Astrocyte (in vitro differentiated cells and primary cell): ENCODE data around the gene CRACDL. TPM values are rescaled to one million over a fixed set of nuclear protein-coding genes. Genes with fewer than 3 reads are reported as not detected.
"Not testable (repeated sequence)": the region's sequence is repeated elsewhere in the genome, so short reads cannot be mapped to it uniquely, and the experiment has no call there.

Experiments used
- DNase-seq: peaks from one replicate; pipeline ENCODE4 v3.0.0-alpha.2; 2010; ENCODE audit warnings: low read depth
- FAIRE-seq: peaks from 2 replicates; lab custom pipeline; 2011; peaks lifted over from hg19 to GRCh38; lab: Jason Lieb, UNC
- H2AFZ ChIP-seq: 2 replicates; pipeline ENCODE4 v1.6.0; 2012; ENCODE audit warnings: low read depth, low read length, inconsistent platforms
- H3K27ac ChIP-seq: 2 replicates; pipeline ENCODE4 v1.5.1; 2011; ENCODE audit warnings: low read depth, low read length, inconsistent platforms
- H3K27me3 ChIP-seq: 2 replicates; pipeline ENCODE4 v1.6.0; 2011; ENCODE audit warnings: low read length, inconsistent platforms; ENCODE audit not compliant: insufficient read depth
- H3K36me3 ChIP-seq: 2 replicates; pipeline ENCODE4 v1.5.1; 2011; ENCODE audit warnings: low read length, inconsistent platforms; ENCODE audit not compliant: insufficient read depth
- H3K4me1 ChIP-seq: 2 replicates; pipeline ENCODE4 v1.5.1; 2011; ENCODE audit warnings: low read length, inconsistent platforms; ENCODE audit not compliant: insufficient read depth
- H3K4me2 ChIP-seq: 2 replicates; pipeline ENCODE4 v1.6.0; 2012; ENCODE audit warnings: low read length, inconsistent platforms
- H3K4me3 ChIP-seq: 2 replicates; pipeline ENCODE4 v1.5.1; 2011; ENCODE audit warnings: low read depth, mild to moderate bottlenecking, low read length, inconsistent platforms; ENCODE audit not compliant: insufficient read depth
- H3K79me2 ChIP-seq: 2 replicates; pipeline ENCODE4 v1.6.0; 2012; ENCODE audit warnings: mild to moderate bottlenecking, low read length, inconsistent platforms; ENCODE audit not compliant: insufficient read depth
- H3K9ac ChIP-seq: 2 replicates; pipeline ENCODE4 v1.6.0; 2012; ENCODE audit warnings: mild to moderate bottlenecking, low read length, inconsistent platforms
- H3K9me3 ChIP-seq: 2 replicates; pipeline ENCODE4 v1.5.1; 2012; ENCODE audit warnings: low read depth, mild to moderate bottlenecking, low read length, inconsistent platforms; ENCODE audit not compliant: insufficient read depth
- H4K20me1 ChIP-seq: 2 replicates; pipeline ENCODE4 v1.6.0; 2012; ENCODE audit warnings: low read length, inconsistent platforms; ENCODE audit not compliant: insufficient read depth
- H3K27ac Mint-ChIP-seq: one replicate; pipeline ENCODE4 v1.8.0; 2021; ENCODE audit warnings: mild to moderate bottlenecking, mixed read lengths; ENCODE audit not compliant: unreplicated experiment
- H3K27me3 Mint-ChIP-seq: one replicate; pipeline ENCODE4 v1.8.0; 2021; ENCODE audit warnings: low read depth, mixed read lengths; ENCODE audit not compliant: unreplicated experiment
- H3K36me3 Mint-ChIP-seq: one replicate; pipeline ENCODE4 v1.8.0; 2021; ENCODE audit warnings: low read depth, mixed read lengths; ENCODE audit not compliant: unreplicated experiment
- H3K4me1 Mint-ChIP-seq: one replicate; pipeline ENCODE4 v1.8.0; 2021; ENCODE audit warnings: low read depth, mixed read lengths; ENCODE audit not compliant: unreplicated experiment
- H3K4me3 Mint-ChIP-seq: one replicate; pipeline ENCODE4 v1.8.0; 2021; ENCODE audit warnings: mild to moderate bottlenecking, moderate library complexity, mixed read lengths; ENCODE audit not compliant: unreplicated experiment
- H3K9me3 Mint-ChIP-seq: one replicate; pipeline ENCODE4 v1.8.0; 2021; ENCODE audit warnings: mild to moderate bottlenecking, mixed read lengths; ENCODE audit not compliant: unreplicated experiment
- EZH2 ChIP-seq: IDR thresholded peaks from 2 replicates; pipeline ENCODE4 v1.6.1; 2012; ENCODE audit warnings: mild to moderate bottlenecking, low read length, inconsistent platforms; ENCODE audit not compliant: insufficient read depth
- total RNA-seq: library from RNA; stranded (reverse); gene quantifications from 2 replicates; pipeline ENCODE4 v1.2.1, GENCODE V29; 2021
- TF ChIP-seq, protein P1 (sequence below): IDR thresholded peaks from 2 replicates; pipeline ENCODE4 v1.5.1; 2011; ENCODE audit warnings: low read depth, mild to moderate bottlenecking, inconsistent platforms, low read length, moderate library complexity; ENCODE audit not compliant: insufficient read depth

The CRACDL gene
- total RNA-seq, 1 donor from 2014 or later, result 1.8 TPM

DNA sequence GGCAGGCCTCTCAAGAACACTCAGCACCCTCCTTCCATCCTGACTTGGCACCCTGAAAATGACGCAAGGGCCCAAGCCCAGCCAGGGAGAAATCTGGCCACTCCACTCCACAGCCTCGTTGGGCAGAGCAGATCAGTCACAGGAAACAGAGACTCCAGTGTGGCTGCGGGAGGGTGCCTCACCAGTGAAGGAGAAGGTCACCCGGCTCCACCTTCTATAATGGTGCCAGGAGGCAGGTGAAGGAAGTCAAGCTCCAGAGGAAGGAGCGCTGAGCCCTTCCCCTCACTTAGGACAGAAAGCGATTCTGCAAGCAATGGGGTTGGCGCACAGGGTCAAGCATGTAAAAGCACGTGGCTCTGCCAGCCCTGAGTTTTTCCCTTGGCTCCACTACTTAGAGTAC lies 35.3 kb downstream of the CRACDL start:
- no peak for DNase-seq
- Histone ChIP-seq H3K36me3 (no peaks in the 10 kb centered on the region), H3K27me3 (no peaks in the 10 kb centered on the region), H3K79me2 (no peaks in the 10 kb centered on the region), H4K20me1 (no peaks in the 10 kb centered on the region), H3K4me3 (no peak overlapping the region), H3K27ac (no peak overlapping the region), H2AFZ (no peak overlapping the region), H3K9ac (no peak overlapping the region), H3K9me3 (no peaks in the 10 kb centered on the region), H3K4me1 (no peaks in the 10 kb centered on the region), H3K4me2 (no peak overlapping the region)
- peaks cover 2% of the 10 kb centered on the region for H3K9me3 Mint-ChIP-seq
- TF ChIP-seq, protein P1, sequence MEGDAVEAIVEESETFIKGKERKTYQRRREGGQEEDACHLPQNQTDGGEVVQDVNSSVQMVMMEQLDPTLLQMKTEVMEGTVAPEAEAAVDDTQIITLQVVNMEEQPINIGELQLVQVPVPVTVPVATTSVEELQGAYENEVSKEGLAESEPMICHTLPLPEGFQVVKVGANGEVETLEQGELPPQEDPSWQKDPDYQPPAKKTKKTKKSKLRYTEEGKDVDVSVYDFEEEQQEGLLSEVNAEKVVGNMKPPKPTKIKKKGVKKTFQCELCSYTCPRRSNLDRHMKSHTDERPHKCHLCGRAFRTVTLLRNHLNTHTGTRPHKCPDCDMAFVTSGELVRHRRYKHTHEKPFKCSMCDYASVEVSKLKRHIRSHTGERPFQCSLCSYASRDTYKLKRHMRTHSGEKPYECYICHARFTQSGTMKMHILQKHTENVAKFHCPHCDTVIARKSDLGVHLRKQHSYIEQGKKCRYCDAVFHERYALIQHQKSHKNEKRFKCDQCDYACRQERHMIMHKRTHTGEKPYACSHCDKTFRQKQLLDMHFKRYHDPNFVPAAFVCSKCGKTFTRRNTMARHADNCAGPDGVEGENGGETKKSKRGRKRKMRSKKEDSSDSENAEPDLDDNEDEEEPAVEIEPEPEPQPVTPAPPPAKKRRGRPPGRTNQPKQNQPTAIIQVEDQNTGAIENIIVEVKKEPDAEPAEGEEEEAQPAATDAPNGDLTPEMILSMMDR, result no peak
- TF ChIP-seq EZH2, result no peak
- H3K36me3 Mint-ChIP-seq, result peaks cover 1% of the 10 kb centered on the region
- H3K4me3 Mint-ChIP-seq, result no peak overlapping the region
- no peak overlapping the region for H3K27ac Mint-ChIP-seq
- peaks cover 24% of the 10 kb centered on the region for H3K27me3 Mint-ChIP-seq
- FAIRE-seq, result no peak
- peaks cover 13% of the 10 kb centered on the region for H3K4me1 Mint-ChIP-seq

DNA sequence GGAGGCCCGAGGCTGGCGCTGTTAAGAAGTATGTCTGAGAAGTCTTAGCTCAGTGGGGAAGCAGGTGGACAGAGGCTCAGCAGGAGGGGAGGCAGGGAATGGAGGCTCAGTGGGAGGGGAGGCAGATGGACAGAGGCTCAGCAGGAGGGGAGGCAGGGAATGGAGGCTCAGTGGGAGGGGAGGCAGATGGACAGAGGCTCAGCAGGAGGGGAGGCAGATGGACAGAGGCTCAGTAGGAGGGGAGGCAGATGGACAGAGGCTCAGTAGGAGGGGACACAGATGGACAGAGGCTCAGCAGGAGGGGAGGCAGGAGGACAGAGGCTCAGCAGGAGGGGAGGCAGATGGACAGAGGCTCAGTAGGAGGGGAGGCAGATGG lies 36.3 kb downstream of the CRACDL start:
- H3K4me3 ChIP-seq, H3K4me1 ChIP-seq, H4K20me1 ChIP-seq, H3K27ac Mint-ChIP-seq, FAIRE-seq, H3K9ac ChIP-seq, H3K79me2 ChIP-seq, H3K36me3 ChIP-seq, DNase-seq, H3K9me3 ChIP-seq, H3K36me3 Mint-ChIP-seq, H3K4me3 Mint-ChIP-seq, H3K9me3 Mint-ChIP-seq, H3K27ac ChIP-seq, H3K27me3 ChIP-seq, H3K4me2 ChIP-seq, H2AFZ ChIP-seq: not testable (repeated sequence)
- Mint-ChIP-seq H3K27me3 (peaks cover 24% of the 10 kb centered on the region), H3K4me1 (peaks cover 13% of the 10 kb centered on the region)

DNA sequence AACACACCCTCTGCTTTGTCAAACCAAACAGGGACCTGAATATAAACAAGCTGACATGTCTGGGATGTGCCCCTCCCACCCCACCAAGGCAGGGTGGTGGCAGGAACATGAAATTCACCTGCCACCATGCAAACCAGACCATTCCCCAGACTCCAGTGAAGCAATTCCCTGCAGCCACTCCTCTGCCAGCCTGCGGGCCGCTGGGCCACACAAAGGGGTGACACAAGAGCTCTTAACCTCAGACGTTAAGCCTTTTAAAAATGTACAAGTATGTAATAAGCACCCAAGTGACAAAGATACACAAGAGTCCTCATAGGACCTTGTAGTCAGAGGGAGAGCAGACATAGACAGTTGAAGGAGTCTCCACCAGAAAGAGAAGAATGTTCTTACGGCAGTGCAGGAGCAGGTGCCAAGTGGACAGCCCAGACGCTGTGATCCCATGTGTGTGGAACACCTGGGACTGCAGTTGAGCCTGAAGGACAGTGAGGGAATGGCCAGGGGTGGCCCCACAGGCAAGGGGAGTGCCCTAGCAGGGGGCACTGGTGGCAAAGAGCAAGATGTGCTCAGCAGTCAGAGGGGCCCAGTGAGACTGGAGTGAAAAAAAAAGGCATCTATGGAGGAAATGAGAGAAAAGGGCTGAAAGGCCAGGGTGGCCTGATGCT lies 36.9 kb downstream of the CRACDL start:
- H3K4me2 ChIP-seq, result no peak overlapping the region
- no peak overlapping the region for H3K27ac Mint-ChIP-seq
- no peak overlapping the region for H3K27ac ChIP-seq
- FAIRE-seq (no peak), DNase-seq (no peak)
- no peaks in the 10 kb centered on the region for H3K36me3 ChIP-seq
- no peaks in the 10 kb centered on the region for H3K4me1 ChIP-seq
- no peaks in the 10 kb centered on the region for H3K27me3 ChIP-seq
- H3K4me1 Mint-ChIP-seq, result peaks cover 13% of the 10 kb centered on the region
- H3K9ac ChIP-seq, result no peak overlapping the region
- no peak overlapping the region for H2AFZ ChIP-seq
- H3K4me3 Mint-ChIP-seq, result no peak overlapping the region
- H3K27me3 Mint-ChIP-seq, result peaks cover 24% of the 10 kb centered on the region
- no peaks in the 10 kb centered on the region for H3K79me2 ChIP-seq
- peaks cover 2% of the 10 kb centered on the region for H3K9me3 Mint-ChIP-seq
- H3K36me3 Mint-ChIP-seq, result peaks cover 1% of the 10 kb centered on the region
- H3K4me3 ChIP-seq, result no peak overlapping the region
- no peaks in the 10 kb centered on the region for H3K9me3 ChIP-seq
- TF ChIP-seq, protein P1, result no peak
- no peaks in the 10 kb centered on the region for H4K20me1 ChIP-seq
